Keratinocyte (primary cell): Measurements from ENCODE around the gene EGFLAM.

Experiments
- EZH2 ChIP-seq: IDR thresholded peaks from one replicate; pipeline ENCODE4 v1.6.1; 2012; ENCODE audit warnings: inconsistent platforms, mild to moderate bottlenecking, low read length, moderate library complexity
- TF ChIP-seq, protein P1 (sequence below), 3 experiments: IDR thresholded peaks in 1 of 3; conservative IDR thresholded peaks in 1 of 3; optimal IDR thresholded peaks in 1 of 3; 2 replicates in 2 of 3; 3 replicates in 1 of 3; pipeline versions ENCODE3 to v1.5.1; 2011; ENCODE audit warnings: low read length in 3 of 3, mild to moderate bottlenecking in 3 of 3, moderate library complexity in 2 of 3, control low read depth in 1 of 3, inconsistent platforms in 1 of 3; ENCODE audit not compliant: insufficient read depth in 2 of 3; ENCODE audit errors: extremely low read depth in 1 of 3

DNA sequence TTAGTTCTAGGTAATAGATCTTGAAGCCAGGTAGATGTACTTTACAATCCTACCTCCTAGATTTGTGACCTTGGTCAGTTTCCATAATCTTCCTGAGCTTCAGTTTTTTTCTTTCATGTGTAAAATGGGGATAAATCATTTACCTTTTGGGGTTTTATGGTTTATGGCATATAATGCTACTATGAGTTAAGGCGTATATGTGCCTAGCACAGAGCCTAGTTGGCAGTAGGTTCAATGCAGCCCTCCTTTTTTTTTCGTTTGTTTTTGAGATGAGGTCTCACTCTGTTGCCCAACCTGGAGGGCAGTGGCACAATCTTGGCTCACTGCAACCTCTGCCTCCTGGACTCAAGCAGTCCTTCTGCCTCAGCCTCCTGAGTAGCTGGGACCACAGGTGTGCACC lies 28.8 kb downstream of the EGFLAM start:
- TF ChIP-seq, protein P1, sequence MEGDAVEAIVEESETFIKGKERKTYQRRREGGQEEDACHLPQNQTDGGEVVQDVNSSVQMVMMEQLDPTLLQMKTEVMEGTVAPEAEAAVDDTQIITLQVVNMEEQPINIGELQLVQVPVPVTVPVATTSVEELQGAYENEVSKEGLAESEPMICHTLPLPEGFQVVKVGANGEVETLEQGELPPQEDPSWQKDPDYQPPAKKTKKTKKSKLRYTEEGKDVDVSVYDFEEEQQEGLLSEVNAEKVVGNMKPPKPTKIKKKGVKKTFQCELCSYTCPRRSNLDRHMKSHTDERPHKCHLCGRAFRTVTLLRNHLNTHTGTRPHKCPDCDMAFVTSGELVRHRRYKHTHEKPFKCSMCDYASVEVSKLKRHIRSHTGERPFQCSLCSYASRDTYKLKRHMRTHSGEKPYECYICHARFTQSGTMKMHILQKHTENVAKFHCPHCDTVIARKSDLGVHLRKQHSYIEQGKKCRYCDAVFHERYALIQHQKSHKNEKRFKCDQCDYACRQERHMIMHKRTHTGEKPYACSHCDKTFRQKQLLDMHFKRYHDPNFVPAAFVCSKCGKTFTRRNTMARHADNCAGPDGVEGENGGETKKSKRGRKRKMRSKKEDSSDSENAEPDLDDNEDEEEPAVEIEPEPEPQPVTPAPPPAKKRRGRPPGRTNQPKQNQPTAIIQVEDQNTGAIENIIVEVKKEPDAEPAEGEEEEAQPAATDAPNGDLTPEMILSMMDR (optimal IDR thresholded peaks at IDR 0.05 in 1 of 3, IDR thresholded peaks at IDR 0.05 in 1 of 3, conservative IDR thresholded peaks at IDR 0.05 in 1 of 3; ENCODE audit: extremely low read depth in 1 of 3, insufficient read depth in 2 of 3, low read length in 3 of 3) = no peak
- no peak for TF ChIP-seq EZH2
